ENCODE results near the gene DMGDH. TPM values are rescaled to one million over a fixed set of nuclear protein-coding genes. Genes with fewer than 3 reads are reported as not detected.

DMGDH gene
- total and polyA plus RNA-seq, 4 donors: 28.9 to 130 (median 48.5) TPM

DNA sequence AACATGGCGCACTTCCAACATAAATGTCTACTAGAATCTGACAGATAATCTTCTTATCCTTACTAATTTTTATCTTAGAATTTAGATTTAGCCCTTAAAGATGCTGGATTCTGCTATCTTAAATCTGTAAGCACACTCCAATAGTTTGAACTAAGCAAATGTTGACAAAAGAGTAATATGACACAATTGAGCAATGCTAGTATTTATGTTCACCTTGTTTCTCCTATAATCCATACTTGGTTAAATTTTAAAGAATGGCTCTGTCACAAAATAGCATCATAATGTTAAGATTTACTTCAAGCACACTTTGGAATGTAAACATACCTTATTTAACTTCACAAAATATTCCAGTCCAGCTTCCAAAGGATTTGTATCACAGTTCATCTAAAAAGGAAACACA is 45.5 kb downstream of the DMGDH start:
- TF ChIP-seq, protein P1, sequence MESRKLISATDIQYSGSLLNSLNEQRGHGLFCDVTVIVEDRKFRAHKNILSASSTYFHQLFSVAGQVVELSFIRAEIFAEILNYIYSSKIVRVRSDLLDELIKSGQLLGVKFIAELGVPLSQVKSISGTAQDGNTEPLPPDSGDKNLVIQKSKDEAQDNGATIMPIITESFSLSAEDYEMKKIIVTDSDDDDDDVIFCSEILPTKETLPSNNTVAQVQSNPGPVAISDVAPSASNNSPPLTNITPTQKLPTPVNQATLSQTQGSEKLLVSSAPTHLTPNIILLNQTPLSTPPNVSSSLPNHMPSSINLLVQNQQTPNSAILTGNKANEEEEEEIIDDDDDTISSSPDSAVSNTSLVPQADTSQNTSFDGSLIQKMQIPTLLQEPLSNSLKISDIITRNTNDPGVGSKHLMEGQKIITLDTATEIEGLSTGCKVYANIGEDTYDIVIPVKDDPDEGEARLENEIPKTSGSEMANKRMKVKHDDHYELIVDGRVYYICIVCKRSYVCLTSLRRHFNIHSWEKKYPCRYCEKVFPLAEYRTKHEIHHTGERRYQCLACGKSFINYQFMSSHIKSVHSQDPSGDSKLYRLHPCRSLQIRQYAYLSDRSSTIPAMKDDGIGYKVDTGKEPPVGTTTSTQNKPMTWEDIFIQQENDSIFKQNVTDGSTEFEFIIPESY (IDR thresholded peaks at IDR 0.05): peak; percentile 23
- peak; percentile 17 to 65 for TF ChIP-seq RXRA (IDR thresholded peaks at IDR 0.05)
- TF ChIP-seq SP1 (IDR thresholded peaks at IDR 0.05): no peak
- TF ChIP-seq YY1 (IDR thresholded peaks at IDR 0.05): peak; percentile 33
- TF ChIP-seq, protein P2, sequence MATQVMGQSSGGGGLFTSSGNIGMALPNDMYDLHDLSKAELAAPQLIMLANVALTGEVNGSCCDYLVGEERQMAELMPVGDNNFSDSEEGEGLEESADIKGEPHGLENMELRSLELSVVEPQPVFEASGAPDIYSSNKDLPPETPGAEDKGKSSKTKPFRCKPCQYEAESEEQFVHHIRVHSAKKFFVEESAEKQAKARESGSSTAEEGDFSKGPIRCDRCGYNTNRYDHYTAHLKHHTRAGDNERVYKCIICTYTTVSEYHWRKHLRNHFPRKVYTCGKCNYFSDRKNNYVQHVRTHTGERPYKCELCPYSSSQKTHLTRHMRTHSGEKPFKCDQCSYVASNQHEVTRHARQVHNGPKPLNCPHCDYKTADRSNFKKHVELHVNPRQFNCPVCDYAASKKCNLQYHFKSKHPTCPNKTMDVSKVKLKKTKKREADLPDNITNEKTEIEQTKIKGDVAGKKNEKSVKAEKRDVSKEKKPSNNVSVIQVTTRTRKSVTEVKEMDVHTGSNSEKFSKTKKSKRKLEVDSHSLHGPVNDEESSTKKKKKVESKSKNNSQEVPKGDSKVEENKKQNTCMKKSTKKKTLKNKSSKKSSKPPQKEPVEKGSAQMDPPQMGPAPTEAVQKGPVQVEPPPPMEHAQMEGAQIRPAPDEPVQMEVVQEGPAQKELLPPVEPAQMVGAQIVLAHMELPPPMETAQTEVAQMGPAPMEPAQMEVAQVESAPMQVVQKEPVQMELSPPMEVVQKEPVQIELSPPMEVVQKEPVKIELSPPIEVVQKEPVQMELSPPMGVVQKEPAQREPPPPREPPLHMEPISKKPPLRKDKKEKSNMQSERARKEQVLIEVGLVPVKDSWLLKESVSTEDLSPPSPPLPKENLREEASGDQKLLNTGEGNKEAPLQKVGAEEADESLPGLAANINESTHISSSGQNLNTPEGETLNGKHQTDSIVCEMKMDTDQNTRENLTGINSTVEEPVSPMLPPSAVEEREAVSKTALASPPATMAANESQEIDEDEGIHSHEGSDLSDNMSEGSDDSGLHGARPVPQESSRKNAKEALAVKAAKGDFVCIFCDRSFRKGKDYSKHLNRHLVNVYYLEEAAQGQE (IDR thresholded peaks at IDR 0.05): no peak
- no peak for TF ChIP-seq TAF1 (conservative IDR thresholded peaks at IDR 0.05)
- TF ChIP-seq FOXA2 (IDR thresholded peaks at IDR 0.05): peak; percentile 56
- TF ChIP-seq HNF4G (IDR thresholded peaks at IDR 0.05): no peak
- TF ChIP-seq RAD21 (IDR thresholded peaks at IDR 0.05): no peak
- no peak for TF ChIP-seq NR2F2 (IDR thresholded peaks at IDR 0.05)
- TF ChIP-seq, protein P3, sequence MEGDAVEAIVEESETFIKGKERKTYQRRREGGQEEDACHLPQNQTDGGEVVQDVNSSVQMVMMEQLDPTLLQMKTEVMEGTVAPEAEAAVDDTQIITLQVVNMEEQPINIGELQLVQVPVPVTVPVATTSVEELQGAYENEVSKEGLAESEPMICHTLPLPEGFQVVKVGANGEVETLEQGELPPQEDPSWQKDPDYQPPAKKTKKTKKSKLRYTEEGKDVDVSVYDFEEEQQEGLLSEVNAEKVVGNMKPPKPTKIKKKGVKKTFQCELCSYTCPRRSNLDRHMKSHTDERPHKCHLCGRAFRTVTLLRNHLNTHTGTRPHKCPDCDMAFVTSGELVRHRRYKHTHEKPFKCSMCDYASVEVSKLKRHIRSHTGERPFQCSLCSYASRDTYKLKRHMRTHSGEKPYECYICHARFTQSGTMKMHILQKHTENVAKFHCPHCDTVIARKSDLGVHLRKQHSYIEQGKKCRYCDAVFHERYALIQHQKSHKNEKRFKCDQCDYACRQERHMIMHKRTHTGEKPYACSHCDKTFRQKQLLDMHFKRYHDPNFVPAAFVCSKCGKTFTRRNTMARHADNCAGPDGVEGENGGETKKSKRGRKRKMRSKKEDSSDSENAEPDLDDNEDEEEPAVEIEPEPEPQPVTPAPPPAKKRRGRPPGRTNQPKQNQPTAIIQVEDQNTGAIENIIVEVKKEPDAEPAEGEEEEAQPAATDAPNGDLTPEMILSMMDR (IDR thresholded peaks at IDR 0.05; ENCODE audit: low read depth, low read length, missing input control): no peak
- TF ChIP-seq, protein P4, sequence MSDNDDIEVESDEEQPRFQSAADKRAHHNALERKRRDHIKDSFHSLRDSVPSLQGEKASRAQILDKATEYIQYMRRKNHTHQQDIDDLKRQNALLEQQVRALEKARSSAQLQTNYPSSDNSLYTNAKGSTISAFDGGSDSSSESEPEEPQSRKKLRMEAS (IDR thresholded peaks at IDR 0.05): no peak
- TF ChIP-seq JUND (IDR thresholded peaks at IDR 0.05): no peak
- TF ChIP-seq EGR1 (IDR thresholded peaks at IDR 0.05; ENCODE audit: low read depth in 2 of 2): no peak
- no peak for TF ChIP-seq GABPA (IDR thresholded peaks at IDR 0.05 in 1 of 2, conservative IDR thresholded peaks at IDR 0.05 in 1 of 2)
- TF ChIP-seq FOXA1 (IDR thresholded peaks at IDR 0.05): no peak
- TF ChIP-seq HNF4A (conservative IDR thresholded peaks at IDR 0.05): peak; percentile 5 to 55
- TF ChIP-seq, protein P5, sequence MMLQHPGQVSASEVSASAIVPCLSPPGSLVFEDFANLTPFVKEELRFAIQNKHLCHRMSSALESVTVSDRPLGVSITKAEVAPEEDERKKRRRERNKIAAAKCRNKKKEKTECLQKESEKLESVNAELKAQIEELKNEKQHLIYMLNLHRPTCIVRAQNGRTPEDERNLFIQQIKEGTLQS (IDR thresholded peaks at IDR 0.05): no peak
- Histone ChIP-seq H3K27ac (ENCODE audit: low read depth in 1 of 2, low read length in 2 of 2) (peak overlapping the region; percentile 32 to 39), H3K9ac (ENCODE audit: low read depth in 1 of 2, low read length in 2 of 2) (no peak overlapping the region), H3K4me3 (ENCODE audit: low read depth in 1 of 3, low read length in 3 of 3) (no peak overlapping the region), H3K36me3 (ENCODE audit: control insufficient read depth in 4 of 4, insufficient read depth in 3 of 4, low read depth in 1 of 4, low read length in 3 of 4) (peaks cover 0 to 17% (median 5%) of the 10 kb centered on the region in 4 donors), H3K9me3 (ENCODE audit: control insufficient read depth in 4 of 4, low read length in 3 of 4) (no peaks in the 10 kb centered on the region), H3K4me1 (ENCODE audit: control insufficient read depth in 4 of 4, insufficient read depth in 4 of 4, low read length in 3 of 4) (peaks cover 7 to 51% (median 36%) of the 10 kb centered on the region in 4 donors), H3K27me3 (ENCODE audit: control insufficient read depth in 4 of 4, insufficient read depth in 4 of 4, low read length in 3 of 4) (no peaks in the 10 kb centered on the region)
- 51% methylated on average over 1 of the region's 1 CpG for WGBS
- no peak for DNase-seq (ENCODE audit: low spot score)
